Measurements from ENCODE around the gene CLIC5.

The CLIC5 gene

GRCh38 chr6:45857827-45858226 is 157.8 kb downstream of the CLIC5 start:
- no peak for TF ChIP-seq CTCF (IDR thresholded peaks at IDR 0.05; ENCODE audit: extremely low read depth, insufficient read depth, missing control alignments)
- DNase-seq (ENCODE audit: low spot score) = no peak
- in situ Hi-C loops (cut with MboI; ENCODE audit: low pct_unique_long_range_greater_than_20kb, low sequenced_read_pairs, unreplicated experiment) = no loop called here

DNA sequence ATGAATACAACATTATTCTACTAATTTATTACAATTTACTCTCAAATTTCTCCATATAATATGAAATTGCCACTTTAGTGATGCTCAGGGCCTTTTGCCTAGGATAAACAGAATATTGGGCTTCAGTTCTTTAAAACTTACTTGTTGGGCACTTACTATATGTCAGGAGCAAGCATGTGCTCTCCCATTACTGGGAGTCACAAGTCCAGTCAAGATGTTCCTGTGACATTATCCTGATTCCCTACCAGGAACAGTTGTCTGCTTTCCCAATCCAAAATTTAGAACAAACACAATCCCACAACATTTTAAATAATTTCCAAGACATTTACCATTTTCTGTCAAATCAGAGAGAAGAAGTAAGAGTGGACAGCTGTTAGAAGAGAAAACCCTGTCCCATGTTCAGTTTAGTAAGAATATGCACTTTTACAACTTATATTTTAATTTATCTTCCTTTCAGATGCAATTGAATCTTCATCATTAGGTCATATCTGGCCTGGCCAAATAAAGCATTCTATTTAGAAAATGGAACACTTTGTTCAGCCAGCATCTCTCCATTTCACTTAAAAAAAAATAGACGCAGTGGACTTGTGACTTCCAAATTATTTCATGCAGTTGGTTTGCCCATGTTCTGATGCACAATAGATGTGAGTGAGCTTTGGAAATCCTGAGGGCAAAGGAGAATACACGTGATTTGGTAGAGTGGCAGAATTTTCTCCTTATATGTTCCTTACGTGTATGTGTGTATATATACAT is 159.8 kb downstream of the CLIC5 start:
- no peak for TF ChIP-seq CTCF (IDR thresholded peaks at IDR 0.05; ENCODE audit: extremely low read depth, insufficient read depth, missing control alignments)
- in situ Hi-C loops (cut with MboI; ENCODE audit: low pct_unique_long_range_greater_than_20kb, low sequenced_read_pairs, unreplicated experiment) = no loop called here
- no peak for DNase-seq (ENCODE audit: low spot score)

GRCh38 chr6:45854149-45854742 is 161.4 kb downstream of the CLIC5 start:
- in situ Hi-C loops (cut with MboI; ENCODE audit: low pct_unique_long_range_greater_than_20kb, low sequenced_read_pairs, unreplicated experiment) = no loop called here
- DNase-seq (ENCODE audit: low spot score) = no peak
- TF ChIP-seq CTCF (IDR thresholded peaks at IDR 0.05; ENCODE audit: extremely low read depth, insufficient read depth, missing control alignments) = no peak

- no peak for DNase-seq (ENCODE audit: low spot score)
- no peak for TF ChIP-seq CTCF (IDR thresholded peaks at IDR 0.05; ENCODE audit: extremely low read depth, insufficient read depth, missing control alignments)
- in situ Hi-C loops (cut with MboI; ENCODE audit: low pct_unique_long_range_greater_than_20kb, low sequenced_read_pairs, unreplicated experiment) = no loop called here
Observed at GRCh38 chr6:45851034-45851400, 164.6 kb downstream of the CLIC5 start.

GRCh38 chr6:45850378-45851033 is 165.2 kb downstream of the CLIC5 start:
- in situ Hi-C loops (cut with MboI; ENCODE audit: low pct_unique_long_range_greater_than_20kb, low sequenced_read_pairs, unreplicated experiment) = no loop called here
- DNase-seq (ENCODE audit: low spot score) = no peak
- no peak for TF ChIP-seq CTCF (IDR thresholded peaks at IDR 0.05; ENCODE audit: extremely low read depth, insufficient read depth, missing control alignments)

GRCh38 chr6:45845567-45845966 is 170.1 kb downstream of the CLIC5 start:
- TF ChIP-seq CTCF (IDR thresholded peaks at IDR 0.05; ENCODE audit: extremely low read depth, insufficient read depth, missing control alignments) = no peak
- in situ Hi-C loops (cut with MboI; ENCODE audit: low pct_unique_long_range_greater_than_20kb, low sequenced_read_pairs, unreplicated experiment) = no loop called here
- no peak for DNase-seq (ENCODE audit: low spot score)

All from GM13977 (cell line).